HCEC 1CT (cell line): ENCODE results near the gene GPR15LG.
"Not testable (repeated sequence)": the region's sequence is repeated elsewhere in the genome, so short reads cannot be mapped to it uniquely, and the experiment has no call there.

Experiments used
- DNase-seq: peaks from one replicate; pipeline ENCODE4 v3.0.0-alpha.2; 2017

Gene GPR15LG

DNA sequence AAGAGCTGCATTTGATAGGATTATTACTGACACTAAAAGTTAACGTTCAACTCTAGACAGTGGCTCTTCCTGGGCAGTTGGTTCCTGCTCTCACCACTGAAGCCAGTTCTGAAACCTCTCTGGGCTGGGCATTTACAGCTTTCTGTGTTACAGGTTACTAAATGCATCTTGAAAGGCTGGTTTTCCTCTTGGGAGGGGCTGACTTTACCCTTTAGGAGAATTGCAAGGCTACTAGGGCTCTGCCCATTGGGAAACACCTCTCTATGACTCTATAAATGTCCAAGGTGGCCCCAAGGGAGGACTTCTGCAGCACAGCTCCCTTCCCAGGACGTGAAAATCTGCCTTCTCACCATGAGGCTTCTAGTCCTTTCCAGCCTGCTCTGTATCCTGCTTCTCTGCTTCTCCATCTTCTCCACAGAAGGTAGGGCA lies at the start of gene GPR15LG:
Gene GPR15LG (plus strand): TSS at position 301 of the 429 bp plus-strand sequence. CDS start 51 bp downstream, at position 352.
- no peak for DNase-seq

GRCh38 chr10:84125910-84126784 lies 47.5 kb upstream of the GPR15LG start:
- DNase-seq: not testable (repeated sequence)

DNA sequence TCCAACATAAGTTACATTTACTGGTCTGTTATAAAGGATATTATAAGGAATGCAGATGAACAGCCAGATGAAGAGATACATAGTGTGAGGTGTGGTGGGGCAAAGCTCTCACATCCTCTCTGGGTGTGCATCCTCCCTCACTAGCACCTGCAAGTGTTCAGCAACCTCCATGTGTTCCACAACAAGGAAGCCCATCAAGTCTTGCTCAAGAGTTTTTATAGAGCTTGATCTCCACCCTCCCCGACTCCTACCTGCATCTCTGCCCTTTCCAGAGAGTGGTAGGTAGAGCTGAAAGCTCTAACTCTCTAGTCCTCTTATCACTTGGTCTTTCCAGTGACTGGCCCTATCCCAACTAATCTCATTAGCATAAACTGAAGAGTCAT lies 46.8 kb upstream of the GPR15LG start:
- DNase-seq: no peak

- DNase-seq: no peak
These were observed 37.8 kb upstream of the GPR15LG start for GRCh38 chr10:84135836-84136235.

DNA sequence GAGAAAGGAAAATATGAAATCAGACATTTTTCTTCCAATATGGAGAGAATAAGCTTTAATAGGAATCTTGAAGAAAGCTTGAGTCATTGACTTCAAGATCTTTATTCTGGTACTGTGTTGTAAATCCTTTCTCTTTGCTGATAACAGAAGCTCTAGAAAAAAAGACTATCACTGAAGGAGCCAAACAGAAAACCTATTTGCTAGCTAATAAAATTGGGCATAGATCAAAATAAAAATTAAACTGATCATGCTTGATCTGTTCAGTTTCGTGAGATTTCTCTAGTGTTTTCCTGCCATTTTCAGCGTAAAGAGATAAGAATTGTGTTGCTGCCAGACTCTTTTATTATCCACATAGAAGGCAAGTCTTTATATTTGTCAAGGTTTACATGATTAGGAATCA lies 35.8 kb upstream of the GPR15LG start:
- DNase-seq: no peak

DNA sequence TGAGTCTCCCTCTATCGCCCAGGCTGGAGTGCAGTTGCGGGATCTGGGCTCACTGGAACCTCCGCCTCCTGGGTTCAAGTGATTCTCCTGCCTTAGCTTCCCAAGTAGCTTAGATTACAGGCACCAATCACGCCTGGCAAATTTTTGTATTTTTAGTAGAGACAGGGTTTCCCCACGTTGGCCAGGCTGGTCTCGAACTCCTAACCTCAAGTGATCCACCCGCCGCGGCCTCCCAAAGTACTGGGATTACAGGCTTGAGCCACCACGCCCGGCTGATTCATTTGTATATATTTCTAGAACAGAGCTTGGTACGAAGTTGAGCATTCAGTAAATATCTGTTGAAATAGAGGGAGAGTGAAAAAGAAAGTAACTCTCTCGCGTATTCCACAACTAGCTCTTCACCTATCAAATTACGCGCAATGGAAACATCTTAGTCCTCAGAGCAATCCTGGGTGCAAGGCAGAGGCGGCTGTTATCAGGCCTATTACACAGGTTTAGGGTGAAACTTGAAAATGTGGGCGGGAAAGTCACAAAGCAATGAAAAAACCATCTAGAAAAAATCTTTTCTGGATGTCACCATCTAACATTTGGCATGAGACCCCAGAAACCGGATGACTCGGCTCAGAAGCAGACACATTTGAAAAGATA lies 35.0 kb upstream of the GPR15LG start:
- peak; percentile 64 for DNase-seq

DNA sequence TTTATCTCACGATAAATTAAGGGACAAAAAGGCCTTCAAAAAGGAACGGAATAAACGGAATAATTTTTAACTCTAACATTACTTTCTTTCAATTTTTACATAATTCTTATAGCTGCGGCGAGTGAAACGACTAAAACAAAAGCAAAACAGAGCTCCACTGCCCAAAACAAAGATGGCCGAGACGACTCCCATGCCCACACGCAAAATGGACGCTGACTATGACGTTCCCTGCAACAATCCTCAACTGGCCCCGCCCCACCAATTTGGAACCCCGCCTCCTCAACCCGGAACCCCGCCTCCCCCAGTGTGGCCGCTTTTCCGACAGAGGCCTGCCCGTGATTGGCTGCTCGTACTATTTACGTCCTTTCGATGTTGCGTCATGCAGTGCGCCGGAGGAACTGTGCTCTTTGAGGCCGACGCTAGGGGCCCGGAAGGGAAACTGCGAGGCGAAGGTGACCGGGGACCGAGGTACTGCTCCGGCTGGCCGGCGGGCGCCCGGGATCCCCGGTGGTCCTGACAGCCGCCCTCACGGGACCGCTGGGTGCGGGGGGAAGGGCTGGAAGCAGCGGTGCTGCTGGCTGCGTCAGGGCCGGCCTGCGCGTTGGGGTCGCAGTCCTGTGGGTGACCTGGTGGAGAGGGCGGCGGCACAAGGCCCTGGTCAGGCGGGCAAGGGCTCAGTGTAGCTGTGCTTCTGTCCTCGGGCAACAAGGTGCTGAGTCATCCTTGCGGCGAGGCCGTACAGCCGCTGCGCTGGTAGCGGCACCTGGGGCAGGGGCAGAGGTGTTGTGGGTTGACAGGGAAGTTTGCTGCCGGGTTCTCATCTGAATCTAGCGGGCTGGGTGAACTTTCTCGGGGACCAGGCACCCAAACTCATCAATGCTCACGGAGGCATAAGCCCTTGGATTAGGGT lies 34.2 kb upstream of the GPR15LG start, which contains the start of gene GHITM:
Gene GHITM (plus strand): TSS at position 384 of the 910 bp plus-strand sequence. CDS start 1,992 bp downstream, outside the sequence.
- peak; percentile 98 for DNase-seq

- DNase-seq: peak; percentile 3
These were observed 33.6 kb upstream of the GPR15LG start for GRCh38 chr10:84140036-84140379.

DNA sequence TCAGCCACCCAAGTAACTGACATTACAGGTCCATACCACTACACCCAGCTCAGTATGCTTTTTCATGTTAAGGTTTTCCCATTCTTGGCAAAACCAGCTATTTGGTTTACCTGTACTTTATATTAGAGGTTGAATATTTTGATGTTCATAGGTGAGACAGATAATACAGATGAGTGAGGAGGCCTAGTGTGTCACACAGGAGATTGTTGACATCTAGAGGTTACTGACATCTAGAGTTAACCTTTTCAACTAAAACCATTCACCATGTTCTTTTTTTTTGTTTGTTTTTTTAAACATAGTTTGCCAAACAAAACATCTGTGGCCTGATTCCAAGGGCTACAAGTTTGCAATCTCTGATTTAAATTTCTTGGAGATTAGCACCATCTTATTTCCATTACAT lies 26.3 kb upstream of the GPR15LG start:
- no peak for DNase-seq

DNA sequence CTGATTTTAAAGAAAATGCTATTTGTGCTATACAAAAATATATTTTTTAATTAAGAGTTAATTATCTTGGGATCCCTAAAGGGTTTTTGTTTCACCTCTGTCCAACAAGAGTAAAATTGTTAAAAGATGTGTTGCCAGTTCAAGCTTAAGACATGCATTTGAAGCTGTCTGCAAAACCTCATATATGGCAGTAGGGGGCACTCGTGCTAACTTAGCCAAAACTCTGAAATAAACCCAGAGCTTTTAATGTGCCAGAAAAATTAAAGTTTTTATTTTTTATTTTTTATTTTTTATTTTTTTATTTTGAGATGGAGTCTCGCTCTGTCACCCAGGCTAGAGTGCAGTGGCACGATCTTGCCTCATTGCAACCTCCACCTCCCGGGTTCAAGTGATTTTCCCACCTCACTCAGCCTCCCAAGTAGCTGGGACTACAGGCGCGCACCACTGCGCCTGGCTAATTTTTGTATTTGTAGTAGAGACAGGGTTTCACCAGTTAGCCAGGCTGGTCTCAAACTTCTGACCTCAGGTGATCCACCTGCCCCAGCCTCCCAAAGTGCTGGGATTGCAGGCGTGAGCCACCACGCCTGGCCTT lies 25.5 kb upstream of the GPR15LG start:
- peak; percentile 51 for DNase-seq

GRCh38 chr10:84149854-84150253 lies 23.7 kb upstream of the GPR15LG start:
- no peak for DNase-seq

DNA sequence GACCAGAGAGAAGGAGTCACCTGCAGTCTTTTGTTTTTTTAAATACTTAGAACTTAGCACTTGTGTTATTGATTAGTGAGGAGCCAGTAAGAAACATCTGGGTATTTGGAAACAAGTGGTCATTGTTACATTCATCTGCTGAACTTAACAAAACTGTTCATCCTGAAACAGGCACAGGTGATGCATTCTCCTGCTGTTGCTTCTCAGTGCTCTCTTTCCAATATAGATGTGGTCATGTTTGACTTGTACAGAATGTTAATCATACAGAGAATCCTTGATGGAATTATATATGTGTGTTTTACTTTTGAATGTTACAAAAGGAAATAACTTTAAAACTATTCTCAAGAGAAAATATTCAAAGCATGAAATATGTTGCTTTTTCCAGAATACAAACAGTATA lies 20.8 kb upstream of the GPR15LG start:
- no peak for DNase-seq

DNA sequence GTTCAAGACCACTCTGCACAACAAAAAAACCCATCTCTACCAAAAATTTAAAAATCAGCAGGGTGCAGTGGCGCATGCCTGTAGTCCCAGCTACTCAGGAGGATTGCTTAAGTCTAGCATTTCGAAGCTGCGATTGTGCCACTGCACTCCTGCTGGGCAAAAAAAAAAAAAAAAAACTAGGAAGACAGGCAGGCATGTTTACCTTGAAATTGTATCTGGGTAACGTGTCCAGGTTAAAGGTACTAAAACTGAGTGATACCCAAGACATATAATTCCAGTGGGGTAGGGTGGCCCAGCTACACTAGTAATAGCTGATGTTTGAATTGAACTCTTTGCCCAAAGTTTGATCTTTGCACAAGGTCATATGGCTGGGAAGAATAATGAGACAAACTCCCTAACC lies 18.1 kb upstream of the GPR15LG start:
- no peak for DNase-seq

DNA sequence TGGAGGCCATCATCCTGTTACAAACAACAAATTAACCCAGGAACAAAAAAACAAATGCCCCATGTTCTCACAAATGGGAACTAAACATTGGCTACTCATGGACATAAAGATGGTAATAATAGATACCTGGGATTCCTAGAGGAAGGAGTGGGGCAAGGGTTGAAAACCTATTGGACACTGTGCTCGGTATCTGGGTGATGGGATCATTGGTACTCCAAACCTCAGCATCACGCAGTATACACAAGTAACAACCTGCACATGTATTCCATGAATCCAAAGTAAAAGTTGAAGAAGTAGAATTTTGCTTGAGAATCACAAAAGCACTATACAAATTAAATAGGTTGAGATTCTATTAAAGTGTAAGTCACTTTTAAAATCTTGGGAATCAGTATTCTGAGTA lies 17.6 kb upstream of the GPR15LG start:
- DNase-seq: no peak

DNA sequence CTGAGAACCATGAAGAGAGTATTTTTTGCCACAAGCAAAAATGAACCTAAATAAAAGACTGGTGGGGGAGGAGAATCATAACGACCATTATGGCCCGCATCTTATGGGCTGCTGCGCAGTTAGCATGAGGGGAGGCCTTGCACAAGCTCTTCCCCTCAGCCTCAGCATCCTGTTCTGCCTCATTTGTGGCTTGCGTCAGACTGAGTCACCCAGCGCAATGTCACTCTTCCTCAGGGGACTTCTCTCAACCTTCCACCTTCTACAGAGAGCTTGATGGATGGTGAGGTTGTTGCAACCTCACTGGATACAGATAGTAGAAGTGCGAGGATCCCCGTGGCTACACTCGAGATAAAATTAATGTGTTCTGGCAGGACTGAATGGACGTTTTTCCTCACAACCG lies 16.8 kb upstream of the GPR15LG start:
- no peak for DNase-seq

- no peak for DNase-seq
These were observed 15.5 kb upstream of the GPR15LG start for GRCh38 chr10:84158061-84158460.

DNA sequence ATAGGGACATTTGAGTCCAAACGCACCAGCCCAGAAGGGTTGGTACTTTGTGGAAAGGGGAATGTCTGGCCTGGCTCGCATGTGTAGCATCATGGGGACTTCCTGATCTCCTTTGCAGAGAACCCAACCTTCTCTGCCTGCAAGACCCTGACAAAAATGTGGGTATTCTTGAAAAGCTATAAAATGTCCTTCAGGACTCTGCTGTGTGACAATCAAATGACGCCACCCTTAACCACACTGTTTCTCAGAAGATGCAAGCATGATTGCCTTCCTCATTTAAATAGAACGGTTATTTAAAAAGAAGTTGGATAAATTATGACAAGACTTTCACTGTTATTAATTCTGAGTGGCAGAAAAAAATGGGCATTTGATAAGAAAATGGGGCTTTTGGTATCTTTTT lies 15.1 kb upstream of the GPR15LG start:
- DNase-seq: no peak

GRCh38 chr10:84159076-84159685 lies 14.4 kb upstream of the GPR15LG start:
- no peak for DNase-seq

- no peak for DNase-seq
These were observed 12.8 kb upstream of the GPR15LG start for GRCh38 chr10:84160663-84161362.

- DNase-seq: no peak
These were observed 9.6 kb upstream of the GPR15LG start for GRCh38 chr10:84163996-84164395.

DNA sequence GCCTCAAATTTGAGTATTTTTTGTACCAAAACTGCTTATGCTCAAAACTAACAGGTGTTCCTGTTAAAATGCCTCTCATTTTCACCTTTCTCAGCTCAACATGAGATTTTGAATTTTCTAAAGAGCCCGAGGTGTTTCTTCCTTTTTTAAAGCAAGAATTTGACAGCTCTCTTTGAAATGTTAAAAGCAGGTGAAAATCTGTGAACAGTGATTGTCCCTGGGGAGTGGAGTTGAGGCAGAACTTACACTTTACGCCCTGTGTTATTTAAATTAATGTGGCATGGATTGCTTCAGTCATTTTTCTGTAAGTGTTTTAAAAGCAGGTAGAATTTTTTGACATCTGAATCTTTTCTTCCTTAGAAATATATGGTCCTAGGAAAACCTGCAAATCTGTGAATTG lies 9.2 kb upstream of the GPR15LG start:
- DNase-seq: no peak
